ENCODE data around the gene SMAD1. TPM values are rescaled to one million over a fixed set of nuclear protein-coding genes. Genes with fewer than 3 reads are reported as not detected.

SMAD1 gene
- total and polyA plus RNA-seq, 2 donors (not counting 1 experiment from before 2014, with no cell fraction given): 13.0 to 25.1 TPM

GRCh38 chr4:145436114-145436513, 45.5 kb upstream of the SMAD1 start:
- H3K4me2 ChIP-seq (ENCODE audit: extremely low read depth, insufficient read depth, low read length): no peak overlapping the region
- no peaks in the 10 kb centered on the region for H3K27me3 ChIP-seq (ENCODE audit: control insufficient read depth, insufficient read depth, low read length)
- no peaks in the 10 kb centered on the region for H4K20me1 ChIP-seq (ENCODE audit: control insufficient read depth, extremely low read depth, insufficient read depth, low read length)
- no peak for TF ChIP-seq EZH2 (IDR thresholded peaks at IDR 0.05; ENCODE audit: low read length, missing control alignments)
- no peak for TF ChIP-seq CTCF (conservative IDR thresholded peaks at IDR 0.05 in 1 of 2, IDR thresholded peaks at IDR 0.05 in 1 of 2; ENCODE audit: low read depth in 1 of 2, low read length in 2 of 2)
- H2AFZ ChIP-seq (ENCODE audit: low read length): no peak overlapping the region
- H3K4me1 ChIP-seq (ENCODE audit: control insufficient read depth, extremely low read depth, insufficient read depth, low read length): no peaks in the 10 kb centered on the region
- H3K9me3 ChIP-seq (ENCODE audit: control insufficient read depth, insufficient read depth, low read depth, low read length): no peaks in the 10 kb centered on the region
- no peaks in the 10 kb centered on the region for H3K79me2 ChIP-seq (ENCODE audit: control insufficient read depth, insufficient read depth, low read length)
- H3K27ac ChIP-seq (ENCODE audit: insufficient read depth, low read length): no peak overlapping the region
- no peak for DNase-seq (ENCODE audit: low read depth in 2 of 2)
- H3K36me3 ChIP-seq (ENCODE audit: control insufficient read depth, insufficient read depth, low read length): no peaks in the 10 kb centered on the region
- H3K4me3 ChIP-seq (replicated peaks in 1 of 4; ENCODE audit: control extremely low read depth in 1 of 4, insufficient read depth in 1 of 4, low read depth in 3 of 4, low read length in 4 of 4): no peak overlapping the region
- H3K9ac ChIP-seq (ENCODE audit: insufficient read depth, low read length): no peak overlapping the region

GRCh38 chr4:145436796-145437195, 44.9 kb upstream of the SMAD1 start:
- TF ChIP-seq CTCF (conservative IDR thresholded peaks at IDR 0.05 in 1 of 2, IDR thresholded peaks at IDR 0.05 in 1 of 2; ENCODE audit: low read depth in 1 of 2, low read length in 2 of 2): no peak
- TF ChIP-seq EZH2 (IDR thresholded peaks at IDR 0.05; ENCODE audit: low read length, missing control alignments): no peak
- Histone ChIP-seq H3K9ac (ENCODE audit: insufficient read depth, low read length) (no peak overlapping the region), H2AFZ (ENCODE audit: low read length) (no peak overlapping the region), H3K4me1 (ENCODE audit: control insufficient read depth, extremely low read depth, insufficient read depth, low read length) (no peaks in the 10 kb centered on the region), H3K4me3 (replicated peaks in 1 of 4; ENCODE audit: control extremely low read depth in 1 of 4, insufficient read depth in 1 of 4, low read depth in 3 of 4, low read length in 4 of 4) (no peak overlapping the region), H3K79me2 (ENCODE audit: control insufficient read depth, insufficient read depth, low read length) (no peaks in the 10 kb centered on the region), H3K4me2 (ENCODE audit: extremely low read depth, insufficient read depth, low read length) (no peak overlapping the region), H3K9me3 (ENCODE audit: control insufficient read depth, insufficient read depth, low read depth, low read length) (no peaks in the 10 kb centered on the region), H3K27me3 (ENCODE audit: control insufficient read depth, insufficient read depth, low read length) (no peaks in the 10 kb centered on the region), H3K36me3 (ENCODE audit: control insufficient read depth, insufficient read depth, low read length) (no peaks in the 10 kb centered on the region), H4K20me1 (ENCODE audit: control insufficient read depth, extremely low read depth, insufficient read depth, low read length) (no peaks in the 10 kb centered on the region), H3K27ac (ENCODE audit: insufficient read depth, low read length) (no peak overlapping the region)
- no peak for DNase-seq (ENCODE audit: low read depth in 2 of 2)

GRCh38 chr4:145437466-145437865, 44.2 kb upstream of the SMAD1 start:
- no peaks in the 10 kb centered on the region for H3K27me3 ChIP-seq (ENCODE audit: control insufficient read depth, insufficient read depth, low read length)
- no peaks in the 10 kb centered on the region for H3K9me3 ChIP-seq (ENCODE audit: control insufficient read depth, insufficient read depth, low read depth, low read length)
- no peak overlapping the region for H3K9ac ChIP-seq (ENCODE audit: insufficient read depth, low read length)
- H3K4me2 ChIP-seq (ENCODE audit: extremely low read depth, insufficient read depth, low read length): no peak overlapping the region
- no peak overlapping the region for H3K27ac ChIP-seq (ENCODE audit: insufficient read depth, low read length)
- TF ChIP-seq CTCF (conservative IDR thresholded peaks at IDR 0.05 in 1 of 2, IDR thresholded peaks at IDR 0.05 in 1 of 2; ENCODE audit: low read depth in 1 of 2, low read length in 2 of 2) (no peak), EZH2 (IDR thresholded peaks at IDR 0.05; ENCODE audit: low read length, missing control alignments) (no peak)
- no peak for DNase-seq (ENCODE audit: low read depth in 2 of 2)
- H3K4me1 ChIP-seq (ENCODE audit: control insufficient read depth, extremely low read depth, insufficient read depth, low read length): no peaks in the 10 kb centered on the region
- H3K36me3 ChIP-seq (ENCODE audit: control insufficient read depth, insufficient read depth, low read length): no peaks in the 10 kb centered on the region
- no peaks in the 10 kb centered on the region for H4K20me1 ChIP-seq (ENCODE audit: control insufficient read depth, extremely low read depth, insufficient read depth, low read length)
- no peak overlapping the region for H3K4me3 ChIP-seq (replicated peaks in 1 of 4; ENCODE audit: control extremely low read depth in 1 of 4, insufficient read depth in 1 of 4, low read depth in 3 of 4, low read length in 4 of 4)
- no peak overlapping the region for H2AFZ ChIP-seq (ENCODE audit: low read length)
- no peaks in the 10 kb centered on the region for H3K79me2 ChIP-seq (ENCODE audit: control insufficient read depth, insufficient read depth, low read length)
